GM20000 (cell line): Measurements from ENCODE around the gene PCED1B.
"Not testable (repeated sequence)": the region's sequence is repeated elsewhere in the genome, so short reads cannot be mapped to it uniquely, and the experiment has no call there.

ENCODE experiments used
- DNase-seq: peaks from one replicate; pipeline ENCODE4 v3.0.0; 2012; ENCODE audit warnings: low spot score
- TF ChIP-seq, protein P1 (sequence below): IDR thresholded peaks from 2 replicates; pipeline ENCODE4 v1.5.1; 2012; ENCODE audit warnings: mild to moderate bottlenecking, control low read depth; ENCODE audit errors: extremely low read depth, missing control alignments

Gene PCED1B

DNA sequence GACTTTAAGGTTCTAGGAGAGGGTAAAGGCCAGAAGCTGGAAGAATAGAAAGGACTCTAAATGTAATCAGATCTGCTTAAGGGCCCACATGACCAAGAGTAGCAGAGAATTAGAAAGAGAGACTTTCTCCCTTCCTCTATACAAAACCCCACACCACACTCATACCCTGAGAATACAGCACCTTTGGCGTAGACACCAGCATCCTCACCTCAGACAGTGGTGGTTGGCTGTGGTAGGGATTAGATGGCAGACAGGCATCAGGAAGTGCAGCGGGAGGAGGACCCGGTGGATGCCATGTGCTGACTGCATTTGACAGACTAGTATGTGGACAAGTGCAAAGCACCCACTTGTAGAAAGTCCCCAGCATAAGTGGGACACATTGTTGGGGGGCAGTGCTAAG is 98.6 kb downstream of the PCED1B start:
- TF ChIP-seq, protein P1, sequence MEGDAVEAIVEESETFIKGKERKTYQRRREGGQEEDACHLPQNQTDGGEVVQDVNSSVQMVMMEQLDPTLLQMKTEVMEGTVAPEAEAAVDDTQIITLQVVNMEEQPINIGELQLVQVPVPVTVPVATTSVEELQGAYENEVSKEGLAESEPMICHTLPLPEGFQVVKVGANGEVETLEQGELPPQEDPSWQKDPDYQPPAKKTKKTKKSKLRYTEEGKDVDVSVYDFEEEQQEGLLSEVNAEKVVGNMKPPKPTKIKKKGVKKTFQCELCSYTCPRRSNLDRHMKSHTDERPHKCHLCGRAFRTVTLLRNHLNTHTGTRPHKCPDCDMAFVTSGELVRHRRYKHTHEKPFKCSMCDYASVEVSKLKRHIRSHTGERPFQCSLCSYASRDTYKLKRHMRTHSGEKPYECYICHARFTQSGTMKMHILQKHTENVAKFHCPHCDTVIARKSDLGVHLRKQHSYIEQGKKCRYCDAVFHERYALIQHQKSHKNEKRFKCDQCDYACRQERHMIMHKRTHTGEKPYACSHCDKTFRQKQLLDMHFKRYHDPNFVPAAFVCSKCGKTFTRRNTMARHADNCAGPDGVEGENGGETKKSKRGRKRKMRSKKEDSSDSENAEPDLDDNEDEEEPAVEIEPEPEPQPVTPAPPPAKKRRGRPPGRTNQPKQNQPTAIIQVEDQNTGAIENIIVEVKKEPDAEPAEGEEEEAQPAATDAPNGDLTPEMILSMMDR, result no peak
- DNase-seq, result no peak

DNA sequence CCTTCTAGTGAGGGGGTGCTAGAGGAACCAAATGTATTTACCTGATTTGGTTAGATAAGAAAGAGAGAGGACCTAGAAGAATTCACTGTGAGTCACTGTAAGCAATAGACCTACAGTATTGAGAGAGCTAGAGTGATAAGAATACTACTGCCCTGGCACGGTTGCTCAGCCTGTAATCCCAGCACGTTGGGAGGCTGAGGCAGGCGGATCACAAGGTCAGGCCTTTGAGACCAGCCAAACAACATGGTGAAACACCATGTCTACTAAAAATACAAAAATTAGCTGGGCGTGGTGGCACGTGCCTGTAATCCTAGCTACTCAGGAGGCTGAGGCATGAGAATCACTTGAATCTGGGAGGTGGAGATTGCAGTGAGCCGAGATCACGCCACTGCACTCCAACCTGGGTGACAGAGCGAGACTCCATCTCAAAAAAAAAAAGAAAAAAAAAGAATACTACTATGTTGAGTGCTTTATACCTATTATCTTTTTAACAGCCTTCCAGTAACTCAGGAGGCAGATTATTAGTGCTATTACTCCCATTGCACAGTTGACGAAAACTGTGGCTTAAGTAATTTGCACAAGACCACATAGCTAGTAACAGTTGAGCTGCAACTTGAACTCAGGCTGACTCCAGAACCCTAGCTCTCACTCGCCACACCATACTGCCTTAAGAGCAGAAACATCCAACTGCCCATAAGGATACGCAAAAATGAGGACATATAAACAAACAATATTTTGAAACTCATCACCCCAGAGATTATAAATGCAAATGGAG is 102.9 kb downstream of the PCED1B start:
- not testable (repeated sequence) for DNase-seq

DNA sequence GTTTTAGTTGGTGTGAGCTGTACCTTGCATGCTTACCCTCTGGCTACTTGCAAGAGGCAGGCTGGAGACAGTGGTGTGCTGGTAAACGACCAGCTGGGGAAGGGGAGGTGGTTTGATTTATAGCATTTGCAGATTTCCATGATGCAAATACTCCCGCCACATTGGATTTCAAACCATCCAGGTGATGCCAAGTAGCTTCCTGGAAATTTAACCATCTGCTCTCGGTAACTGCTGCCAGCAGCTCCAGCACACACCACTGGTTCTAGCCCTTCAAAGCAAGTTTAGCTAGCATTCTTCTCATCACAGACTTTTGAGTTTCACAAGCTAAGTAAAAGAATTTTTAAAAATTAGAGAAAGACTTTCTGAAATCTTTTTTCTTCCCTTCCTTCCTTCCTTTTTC is 104.8 kb downstream of the PCED1B start:
- no peak for DNase-seq
- TF ChIP-seq, protein P1, result no peak

DNA sequence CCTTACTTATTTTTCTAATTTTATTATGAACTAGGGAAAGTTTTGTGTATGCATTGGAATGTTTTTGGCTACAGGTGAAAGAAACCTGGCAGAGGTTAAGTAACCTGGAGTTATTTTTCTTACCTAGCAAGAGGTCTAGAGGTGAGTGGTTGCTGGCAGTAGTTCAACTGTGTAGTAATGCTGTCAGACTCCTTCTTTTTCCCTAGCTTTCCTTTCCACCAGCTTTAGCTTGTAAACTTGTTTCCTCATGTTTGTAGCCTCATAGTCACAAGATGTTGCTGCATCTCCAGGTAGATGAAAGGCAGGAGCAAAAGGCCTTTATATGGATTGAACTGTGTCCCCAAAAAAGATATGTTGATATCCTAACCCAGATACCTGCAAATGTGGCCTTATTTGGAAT is 105.4 kb downstream of the PCED1B start:
- TF ChIP-seq, protein P1, result no peak
- DNase-seq, result no peak

DNA sequence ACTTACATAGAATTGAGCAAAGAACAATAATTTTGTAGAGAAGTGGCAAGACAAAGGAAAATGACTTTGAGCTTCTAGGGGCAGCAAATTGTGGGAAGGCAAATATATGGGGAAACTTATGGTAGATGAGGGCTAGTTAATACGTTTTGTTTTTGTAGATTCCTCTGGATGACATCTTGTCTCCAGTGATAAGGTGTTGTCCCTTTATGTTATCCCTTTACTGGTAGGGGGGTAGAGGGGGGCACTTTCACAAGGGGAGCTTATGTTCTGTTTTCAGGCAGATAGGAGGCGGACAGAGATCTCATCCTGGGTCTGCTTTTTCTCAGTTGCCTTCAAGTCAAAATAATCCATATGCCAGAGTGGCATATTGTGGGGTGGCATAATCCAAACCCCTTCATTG is 106.8 kb downstream of the PCED1B start:
- TF ChIP-seq, protein P1, result no peak
- DNase-seq, result no peak

DNA sequence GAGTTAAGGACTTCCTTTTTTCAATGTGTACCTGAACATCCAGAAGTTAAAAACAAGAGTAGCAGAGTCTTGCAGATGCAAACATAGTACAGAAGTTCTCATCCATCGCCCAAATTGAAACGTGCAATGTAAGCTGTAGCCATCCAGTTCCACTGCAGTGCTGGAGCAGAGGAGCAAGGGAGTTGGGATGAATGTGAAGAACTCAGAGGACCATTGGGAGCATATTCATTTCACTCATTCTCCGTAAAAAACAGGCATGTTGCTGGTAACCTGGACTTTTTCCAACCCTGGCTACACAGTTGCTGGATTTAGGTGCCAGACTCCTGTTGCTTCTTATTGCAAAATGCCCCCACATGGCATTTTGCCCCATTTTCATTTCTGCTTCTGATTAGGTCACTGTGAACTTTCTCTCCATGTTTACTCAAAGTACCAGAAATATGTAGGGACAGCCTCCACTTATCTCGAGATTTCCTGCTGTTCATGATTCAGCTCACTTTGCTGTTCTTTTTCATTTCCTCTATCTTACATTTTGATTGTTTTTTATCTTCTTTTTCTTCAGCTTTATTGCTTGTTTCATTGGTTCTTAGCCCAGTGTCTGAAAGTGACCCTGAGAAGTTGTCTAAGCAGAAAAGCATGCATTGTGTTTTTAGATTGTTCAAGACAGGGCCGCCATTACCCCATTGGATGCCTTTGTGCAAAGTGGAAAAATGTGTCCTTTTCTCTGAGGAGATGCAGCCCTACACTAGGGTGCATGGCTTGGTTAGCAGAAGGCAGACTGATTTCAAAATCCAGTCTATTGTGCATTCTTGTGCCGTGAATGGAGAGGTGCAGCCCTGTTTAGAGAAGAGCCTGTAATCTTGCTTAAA is 109.4 kb downstream of the PCED1B start:
- TF ChIP-seq, protein P1, result no peak
- DNase-seq, result no peak

DNA sequence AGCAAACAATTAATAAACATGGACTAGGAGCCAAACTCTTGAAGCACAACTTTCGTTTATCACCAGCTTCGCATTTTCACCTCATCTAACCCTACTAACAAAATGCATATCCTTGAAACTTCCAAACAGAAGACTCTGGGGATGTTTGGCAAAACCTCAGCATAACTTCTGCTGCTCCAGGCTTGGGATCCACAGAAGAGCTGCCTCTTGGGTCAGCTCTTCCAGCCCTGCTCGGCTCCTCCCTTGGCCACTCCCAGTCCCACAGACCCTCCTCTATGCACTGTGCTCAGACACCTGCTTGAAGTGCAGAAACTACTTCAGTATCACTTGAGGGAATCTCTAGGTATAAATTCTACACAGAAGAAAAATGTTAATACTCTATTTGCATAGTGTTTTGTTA is 110.3 kb downstream of the PCED1B start:
- no peak for DNase-seq
- TF ChIP-seq, protein P1, result no peak
